KMS-11 (cell line): ENCODE measurements around the gene MCAT.
A peak's percentile ranks its signal among the peaks of the same experiment; 100 is the strongest.

Source experiments
- H2AFZ ChIP-seq: fragments of 200-600 bp; sonication (generic); 2 replicates; pipeline ENCODE4 v1.6.1; 2016; ENCODE audit warnings: antibody characterized with exemption, mixed run types, low read depth
- H3K27ac ChIP-seq: fragments of 200-600 bp; sonication (generic); 2 replicates; pipeline ENCODE4 v1.6.1; 2016; ENCODE audit warnings: mild to moderate bottlenecking, mixed run types
- H3K27me3 ChIP-seq: fragments of 200-600 bp; sonication (generic); 2 replicates; pipeline ENCODE4 v1.6.1; 2017; ENCODE audit warnings: mild to moderate bottlenecking, low read depth, mixed run types, moderate library complexity; ENCODE audit not compliant: insufficient read depth
- H3K36me3 ChIP-seq: fragments of 200-600 bp; sonication (generic); 2 replicates; pipeline ENCODE4 v1.6.1; 2017; ENCODE audit warnings: mild to moderate bottlenecking, mixed run types; ENCODE audit not compliant: insufficient read depth
- H3K4me1 ChIP-seq: fragments of 200-600 bp; sonication (generic); 2 replicates; pipeline ENCODE4 v1.6.1; 2016; ENCODE audit warnings: mild to moderate bottlenecking, low read depth, mixed run types; ENCODE audit not compliant: poor library complexity, severe bottlenecking
- H3K4me2 ChIP-seq: fragments of 200-600 bp; sonication (generic); 2 replicates; pipeline ENCODE4 v1.7.0; 2016; ENCODE audit warnings: mild to moderate bottlenecking, mixed run types
- H3K4me3 ChIP-seq: fragments of 200-600 bp; sonication (generic); IDR thresholded peaks from 2 replicates; pipeline ENCODE4 v1.6.1; 2017; ENCODE audit warnings: low read depth, low read length, mixed read lengths; ENCODE audit not compliant: insufficient read depth
- H3K79me2 ChIP-seq: fragments of 200-600 bp; sonication (generic); 2 replicates; pipeline ENCODE4 v1.6.1; 2016; ENCODE audit warnings: low read depth, mixed run types; ENCODE audit not compliant: insufficient read depth
- H3K9ac ChIP-seq: fragments of 200-600 bp; sonication (generic); 2 replicates; pipeline ENCODE4 v1.6.1; 2016; ENCODE audit warnings: mild to moderate bottlenecking, mixed run types
- H4K20me1 ChIP-seq: fragments of 200-600 bp; sonication (generic); 2 replicates; pipeline ENCODE4 v1.6.1; 2016; ENCODE audit warnings: mild to moderate bottlenecking, mixed run types; ENCODE audit not compliant: insufficient read depth
- TF ChIP-seq, protein P1 (sequence below): fragments of 200-600 bp; sonication (generic); conservative IDR thresholded peaks from 2 replicates; pipeline ENCODE4 v1.6.1; 2017; ENCODE audit warnings: low read depth, mild to moderate bottlenecking, antibody characterized with exemption, low read length, moderate library complexity, mixed read lengths

MCAT gene

DNA sequence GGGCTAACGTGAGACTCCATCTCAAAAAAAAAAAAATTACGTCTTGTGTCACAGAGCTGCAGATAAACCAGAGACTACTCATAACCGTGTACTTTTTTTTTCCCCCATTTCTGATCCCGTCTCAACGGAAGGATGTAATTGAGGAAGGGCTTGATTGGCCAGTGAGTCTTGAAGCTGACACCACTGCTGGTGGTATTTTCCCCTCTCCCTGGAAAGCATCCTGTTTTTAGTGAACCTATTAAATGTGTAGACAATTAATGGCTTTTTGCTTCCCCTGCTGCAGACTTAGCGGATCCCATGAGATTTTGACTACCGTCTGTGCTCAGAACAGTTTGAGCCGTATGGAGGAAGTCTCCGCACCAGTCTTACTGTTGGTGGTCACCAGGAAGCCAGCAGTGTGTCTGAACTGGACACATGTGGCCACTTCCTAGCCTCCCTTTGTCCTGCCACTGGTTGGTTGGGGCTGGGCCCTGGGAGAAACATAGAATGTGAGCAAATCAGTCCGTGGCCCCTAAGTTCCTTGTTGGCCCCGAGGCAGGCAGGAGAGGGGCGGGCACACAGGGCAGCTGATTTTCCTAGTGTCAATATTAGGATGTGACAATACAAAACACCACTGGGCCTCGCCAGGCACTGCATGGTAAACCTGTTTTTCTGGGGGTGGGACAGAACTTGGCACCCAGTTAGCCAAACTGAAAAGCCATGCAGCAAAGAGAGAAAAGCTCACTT, 29.5 kb downstream of the MCAT start:
- Histone ChIP-seq H2AFZ (no peak overlapping the region), H3K27ac (no peak overlapping the region), H3K79me2 (no peaks in the 10 kb centered on the region), H4K20me1 (no peaks in the 10 kb centered on the region), H3K27me3 (peaks cover 5% of the 10 kb centered on the region; the same call in 1 of the 2 replicates), H3K9ac (no peak overlapping the region), H3K4me2 (no peak overlapping the region), H3K36me3 (no peaks in the 10 kb centered on the region), H3K4me1 (peaks cover 4% of the 10 kb centered on the region), H3K4me3 (no peak overlapping the region)
- TF ChIP-seq, protein P1, sequence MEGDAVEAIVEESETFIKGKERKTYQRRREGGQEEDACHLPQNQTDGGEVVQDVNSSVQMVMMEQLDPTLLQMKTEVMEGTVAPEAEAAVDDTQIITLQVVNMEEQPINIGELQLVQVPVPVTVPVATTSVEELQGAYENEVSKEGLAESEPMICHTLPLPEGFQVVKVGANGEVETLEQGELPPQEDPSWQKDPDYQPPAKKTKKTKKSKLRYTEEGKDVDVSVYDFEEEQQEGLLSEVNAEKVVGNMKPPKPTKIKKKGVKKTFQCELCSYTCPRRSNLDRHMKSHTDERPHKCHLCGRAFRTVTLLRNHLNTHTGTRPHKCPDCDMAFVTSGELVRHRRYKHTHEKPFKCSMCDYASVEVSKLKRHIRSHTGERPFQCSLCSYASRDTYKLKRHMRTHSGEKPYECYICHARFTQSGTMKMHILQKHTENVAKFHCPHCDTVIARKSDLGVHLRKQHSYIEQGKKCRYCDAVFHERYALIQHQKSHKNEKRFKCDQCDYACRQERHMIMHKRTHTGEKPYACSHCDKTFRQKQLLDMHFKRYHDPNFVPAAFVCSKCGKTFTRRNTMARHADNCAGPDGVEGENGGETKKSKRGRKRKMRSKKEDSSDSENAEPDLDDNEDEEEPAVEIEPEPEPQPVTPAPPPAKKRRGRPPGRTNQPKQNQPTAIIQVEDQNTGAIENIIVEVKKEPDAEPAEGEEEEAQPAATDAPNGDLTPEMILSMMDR: no peak

DNA sequence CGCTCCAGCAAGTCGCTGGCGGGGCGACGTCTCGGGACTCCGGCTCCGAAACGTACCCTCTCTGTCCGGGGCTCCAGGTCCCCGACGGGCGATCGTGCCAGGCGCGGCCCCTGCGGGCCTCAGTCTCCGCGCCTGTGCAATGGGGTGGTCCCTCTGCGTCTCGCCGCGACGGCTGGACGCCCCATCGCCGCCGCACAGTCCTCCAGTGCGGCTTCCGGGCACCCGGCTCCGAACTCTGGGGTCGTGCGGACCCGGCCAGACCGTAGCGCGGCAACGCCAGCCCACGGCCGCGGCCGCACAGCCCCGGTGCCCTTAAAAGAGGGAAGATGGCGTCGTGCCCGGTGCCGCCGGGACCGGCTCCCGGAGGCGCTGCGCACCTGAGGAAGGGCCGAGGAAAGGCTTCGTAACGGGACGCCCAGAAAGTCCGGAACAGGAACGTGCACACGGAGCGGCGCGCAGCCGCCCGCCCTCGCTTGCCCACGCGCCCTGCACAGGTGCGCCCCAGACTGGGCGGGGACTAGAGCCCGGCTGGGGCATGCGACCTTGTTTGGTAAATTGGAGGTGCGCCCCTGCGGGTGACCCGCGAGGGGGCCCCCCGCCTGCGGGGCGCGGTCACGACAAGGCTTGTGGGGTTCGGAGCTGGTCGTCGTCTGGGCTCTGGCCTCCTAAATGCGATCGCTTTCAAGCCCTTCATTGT, 32.1 kb downstream of the MCAT start:
- TF ChIP-seq, protein P1: no peak
- peak overlapping the region; percentile 78 for H2AFZ ChIP-seq
- no peak overlapping the region for H3K4me3 ChIP-seq
- H3K4me1 ChIP-seq: peaks cover 4% of the 10 kb centered on the region
- peaks cover 5% of the 10 kb centered on the region; the same call in 1 of the 2 replicates for H3K27me3 ChIP-seq
- H3K27ac ChIP-seq: no peak overlapping the region
- H4K20me1 ChIP-seq: no peaks in the 10 kb centered on the region
- peak overlapping the region; percentile 76 for H3K4me2 ChIP-seq
- no peaks in the 10 kb centered on the region for H3K36me3 ChIP-seq
- no peaks in the 10 kb centered on the region for H3K79me2 ChIP-seq
- peak overlapping the region; percentile 42; the same call in 1 of the 2 replicates for H3K9ac ChIP-seq

DNA sequence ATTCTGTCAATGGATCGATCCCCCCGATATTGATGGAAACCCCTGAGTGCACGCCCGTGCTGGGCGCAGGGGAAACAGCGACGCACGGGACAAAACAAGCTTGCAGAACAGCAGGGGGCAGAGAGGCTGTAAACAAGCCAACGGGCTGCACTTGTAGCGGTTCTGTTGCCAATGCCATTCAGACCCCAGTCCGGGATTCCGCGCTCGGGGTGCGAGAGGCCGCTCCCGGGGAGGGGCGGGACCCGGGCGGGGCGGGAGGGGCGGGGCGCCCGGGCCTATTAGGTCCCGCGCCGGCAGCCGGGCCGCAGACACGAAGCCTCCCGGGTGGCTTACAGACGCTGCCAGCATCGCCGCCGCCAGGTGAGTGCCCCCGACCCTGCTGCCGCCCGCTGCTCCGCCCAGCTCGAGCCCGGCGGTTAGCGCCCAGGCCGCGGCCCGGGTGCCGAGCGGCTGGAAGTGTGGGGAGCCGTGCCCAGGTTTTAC, 32.7 kb downstream of the MCAT start, which contains the start of gene BIK:
TSS of gene BIK (plus strand) at position 307 of the 483 bp plus-strand sequence. CDS start 13,273 bp downstream, outside the sequence.
- Histone ChIP-seq H3K4me2 (peak within 1 kb of the TSS; percentile 76), H3K4me1 (peaks cover 4% of the 10 kb centered on the region), H3K4me3 (no peak within 1 kb of the TSS), H3K36me3 (no peaks in the 10 kb centered on the region), H3K79me2 (no peaks in the 10 kb centered on the region), H2AFZ (peak within 1 kb of the TSS; percentile 78), H4K20me1 (no peaks in the 10 kb centered on the region), H3K27ac (no peak within 1 kb of the TSS), H3K27me3 (peaks cover 5% of the 10 kb centered on the region; the same call in 1 of the 2 replicates), H3K9ac (peak within 1 kb of the TSS; percentile 42; the same call in 1 of the 2 replicates)
- TF ChIP-seq, protein P1: no peak

DNA sequence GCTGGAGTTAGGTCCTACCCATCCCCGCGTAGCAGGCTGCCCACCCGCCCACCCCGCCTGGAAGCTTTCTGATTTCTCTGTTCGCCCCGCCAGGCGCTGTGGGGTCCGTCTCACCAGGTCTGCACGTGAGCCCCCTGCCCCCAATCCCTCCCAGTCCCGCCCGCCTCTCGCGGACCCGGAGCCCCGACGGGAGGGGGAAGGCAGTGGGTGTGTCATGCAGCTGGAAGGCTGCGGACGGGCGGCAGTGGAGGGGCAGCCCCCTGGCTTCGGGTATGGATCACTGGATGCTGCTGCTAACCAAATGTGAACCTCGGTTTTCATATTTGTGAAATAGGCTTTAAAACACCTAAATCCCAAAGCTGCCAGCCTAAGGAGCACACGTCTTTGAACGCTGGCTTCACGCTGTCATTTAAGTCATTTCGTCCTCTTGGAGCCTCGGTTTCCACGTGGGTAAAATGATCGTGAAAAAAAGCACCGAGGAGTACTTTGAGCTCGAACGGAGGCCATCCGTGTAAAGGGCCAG, 33.2 kb downstream of the MCAT start:
- Histone ChIP-seq H3K4me2 (peak overlapping the region; percentile 54; the same call in 1 of the 2 replicates), H3K27ac (no peak overlapping the region), H3K79me2 (no peaks in the 10 kb centered on the region), H3K36me3 (no peaks in the 10 kb centered on the region), H2AFZ (peak overlapping the region; percentile 78; the same call in 1 of the 2 replicates), H4K20me1 (no peaks in the 10 kb centered on the region), H3K4me3 (no peak overlapping the region), H3K27me3 (peaks cover 5% of the 10 kb centered on the region; the same call in 1 of the 2 replicates), H3K9ac (no peak overlapping the region), H3K4me1 (peaks cover 4% of the 10 kb centered on the region)
- TF ChIP-seq, protein P1: no peak
